Lower leg skin (tissue), 3 donors: ENCODE measurements around the gene CEACAM18.

Experiments
- CTCF ChIP-seq, 3 donors: fragments of 450-650 bp; IDR thresholded peaks; one replicate each; pipeline ENCODE4 v1.5.1; 2016; ENCODE audit warnings: antibody characterized with exemption in 3 of 3, mild to moderate bottlenecking in 3 of 3, moderate library complexity in 2 of 3
- POLR2A ChIP-seq, 2 donors: fragments of 450-650 bp; IDR thresholded peaks; one replicate each; pipeline ENCODE4 v1.6.1; 2016 to 2017; ENCODE audit warnings: antibody characterized with exemption in 2 of 2, mild to moderate bottlenecking in 1 of 2, moderate library complexity in 1 of 2

GRCh38 chr19:51507640-51508058, 29.3 kb downstream of the CEACAM18 start:
- TF ChIP-seq CTCF (IDR thresholded peaks at IDR 0.05) (no peak), POLR2A (IDR thresholded peaks at IDR 0.05) (no peak)
